Effector memory CD4-positive, alpha-beta T cell (primary cell): Measurements from ENCODE around the gene ATP8A2.

ENCODE experiments used
- DNase-seq, 3 donors: peaks; one replicate each; pipeline ENCODE4 v3.0.0-alpha.2; 2020
- H3K27ac ChIP-seq: 2 replicates; pipeline ENCODE4 v1.7.0; 2013; ENCODE audit warnings: mild to moderate bottlenecking, low read length, moderate library complexity; ENCODE audit not compliant: insufficient read depth, poor library complexity, severe bottlenecking
- H3K27me3 ChIP-seq: replicated peaks from 2 replicates; pipeline ENCODE4 v1.7.0; 2013; ENCODE audit warnings: mild to moderate bottlenecking, low read length; ENCODE audit not compliant: insufficient read depth, control insufficient read depth, poor library complexity, severe bottlenecking
- H3K36me3 ChIP-seq: 2 replicates; pipeline ENCODE4 v1.7.0; 2013; ENCODE audit warnings: mild to moderate bottlenecking, low read length, moderate library complexity; ENCODE audit not compliant: control insufficient read depth, insufficient read depth
- H3K4me1 ChIP-seq: 2 replicates; pipeline ENCODE4 v1.7.0; 2013; ENCODE audit warnings: low read length, mild to moderate bottlenecking; ENCODE audit not compliant: control insufficient read depth, insufficient read depth, poor library complexity, severe bottlenecking
- H3K4me3 ChIP-seq: 2 replicates; pipeline ENCODE4 v1.7.0; 2013; ENCODE audit warnings: low read length, low read depth, mild to moderate bottlenecking; ENCODE audit not compliant: insufficient read depth, poor library complexity, severe bottlenecking
- H3K9me3 ChIP-seq: 2 replicates; pipeline ENCODE4 v1.7.0; 2013; ENCODE audit warnings: mild to moderate bottlenecking, low read length, moderate library complexity; ENCODE audit not compliant: control insufficient read depth

The ATP8A2 gene

DNA sequence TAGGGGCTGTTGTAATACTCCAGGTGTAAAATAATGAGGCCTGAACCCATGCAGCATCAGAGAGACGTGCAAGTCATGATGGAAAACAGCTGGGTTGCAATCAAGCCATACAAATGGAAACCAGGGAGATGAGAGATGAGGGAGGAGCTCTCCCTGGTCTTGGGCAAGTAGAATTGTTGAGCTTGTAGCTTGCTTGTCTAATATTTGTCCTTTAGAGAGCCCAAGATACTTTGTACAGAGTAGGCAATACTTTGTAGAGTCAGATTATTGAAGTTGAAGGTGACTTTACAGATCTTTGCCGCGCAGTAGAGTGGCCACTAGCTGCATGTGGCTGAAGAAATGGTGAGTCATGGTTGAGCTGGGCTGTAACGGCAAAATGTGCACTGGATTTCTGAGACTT is 8.3 kb downstream of the ATP8A2 start:
- H3K36me3 ChIP-seq = no peaks in the 10 kb centered on the region
- peaks cover 2% of the 10 kb centered on the region for H3K4me1 ChIP-seq
- H3K9me3 ChIP-seq = no peaks in the 10 kb centered on the region
- no peak overlapping the region for H3K27ac ChIP-seq
- H3K4me3 ChIP-seq = no peak overlapping the region
- no peak for DNase-seq
- no peaks in the 10 kb centered on the region for H3K27me3 ChIP-seq

DNA sequence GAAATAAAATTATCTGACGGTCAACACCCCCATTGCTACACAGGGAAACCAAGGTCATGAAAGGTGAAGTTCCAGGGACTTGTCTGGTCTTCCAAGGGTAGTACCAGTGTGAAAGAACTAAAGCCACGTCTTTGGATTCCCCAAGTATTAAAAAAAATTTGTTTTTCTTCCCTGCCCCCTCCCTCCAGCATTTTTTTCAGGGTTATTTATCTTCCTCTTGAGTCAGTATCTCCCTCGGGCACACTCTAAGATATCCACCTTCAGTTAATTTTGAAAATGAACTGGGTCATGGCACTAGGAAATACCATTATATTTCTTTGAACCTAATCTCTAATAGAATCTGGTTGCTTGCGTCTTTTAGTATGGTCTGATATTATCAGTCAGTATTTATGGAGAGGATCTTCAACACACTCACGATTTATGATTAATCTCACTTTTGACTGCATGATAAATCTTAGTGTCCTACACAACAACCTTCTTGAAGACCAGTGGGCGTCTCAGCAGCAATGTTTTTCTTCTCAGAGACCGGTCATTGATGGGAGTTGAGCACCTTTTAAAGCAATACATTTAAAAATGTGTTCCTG is 9.1 kb downstream of the ATP8A2 start:
- no peaks in the 10 kb centered on the region for H3K36me3 ChIP-seq
- no peak overlapping the region for H3K27ac ChIP-seq
- H3K9me3 ChIP-seq = no peaks in the 10 kb centered on the region
- no peak for DNase-seq
- no peaks in the 10 kb centered on the region for H3K4me1 ChIP-seq
- no peak overlapping the region for H3K4me3 ChIP-seq
- no peaks in the 10 kb centered on the region for H3K27me3 ChIP-seq

- DNase-seq = no peak
- no peak overlapping the region for H3K4me3 ChIP-seq
- no peaks in the 10 kb centered on the region for H3K36me3 ChIP-seq
- no peak overlapping the region for H3K27ac ChIP-seq
- H3K27me3 ChIP-seq = no peaks in the 10 kb centered on the region
- H3K4me1 ChIP-seq = no peaks in the 10 kb centered on the region
- H3K9me3 ChIP-seq = no peaks in the 10 kb centered on the region
Measured at GRCh38 chr13:25384758-25385410, 13.1 kb downstream of the ATP8A2 start.

DNA sequence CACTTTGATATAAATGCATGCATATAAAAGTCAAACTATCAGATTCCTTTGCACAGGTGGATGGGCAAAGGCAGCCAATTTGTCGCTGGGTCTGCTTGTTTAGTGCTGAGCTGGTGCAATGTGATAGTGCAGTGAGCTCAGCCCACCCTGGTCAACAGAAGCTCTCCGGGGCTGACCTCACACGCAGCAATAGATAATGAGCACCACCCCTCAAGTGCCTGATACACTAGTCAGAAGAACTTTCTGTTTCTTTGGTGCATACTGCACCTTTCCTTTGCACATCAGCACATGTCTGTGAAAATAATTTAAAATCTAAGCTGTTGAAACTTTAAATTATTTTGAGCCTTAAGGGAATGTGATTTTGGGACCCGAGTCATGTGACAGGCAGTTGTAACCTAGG is 20.2 kb downstream of the ATP8A2 start:
- no peaks in the 10 kb centered on the region for H3K9me3 ChIP-seq
- H3K27ac ChIP-seq = no peak overlapping the region
- H3K36me3 ChIP-seq = no peaks in the 10 kb centered on the region
- no peak for DNase-seq
- H3K4me3 ChIP-seq = no peak overlapping the region
- H3K27me3 ChIP-seq = no peaks in the 10 kb centered on the region
- no peaks in the 10 kb centered on the region for H3K4me1 ChIP-seq

DNA sequence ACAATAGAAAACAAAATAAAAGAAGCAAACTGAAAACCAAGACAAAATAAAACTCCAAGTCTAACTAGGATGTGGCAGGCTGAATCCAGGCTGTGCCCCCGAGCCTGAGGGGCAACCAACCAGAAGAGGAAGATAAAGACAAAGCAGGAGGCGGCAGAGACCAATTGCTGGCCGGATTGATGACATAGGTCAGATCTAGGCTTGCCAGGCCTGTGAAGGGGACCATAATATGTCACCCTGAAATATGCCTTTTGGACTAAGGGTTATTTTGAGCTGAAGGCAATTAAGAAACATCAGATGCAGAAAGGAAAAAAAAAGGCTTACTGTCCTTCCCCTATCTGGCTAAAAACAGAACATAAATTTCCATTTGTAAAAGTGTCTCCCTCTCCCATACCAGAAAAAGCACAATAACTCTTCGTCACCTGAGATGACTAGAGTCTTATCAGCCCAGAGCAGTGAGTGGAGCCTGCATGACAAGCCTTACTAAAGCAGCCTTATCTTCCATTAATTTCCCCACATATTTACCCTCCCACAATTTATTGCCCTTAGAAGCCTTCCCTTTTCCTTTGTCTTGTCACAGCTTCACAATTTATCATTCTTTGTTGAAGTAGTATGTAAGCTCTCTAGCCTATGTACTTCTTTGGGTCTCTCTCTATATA is 22.8 kb downstream of the ATP8A2 start:
- no peaks in the 10 kb centered on the region for H3K36me3 ChIP-seq
- no peak overlapping the region for H3K27ac ChIP-seq
- DNase-seq = no peak
- no peaks in the 10 kb centered on the region for H3K9me3 ChIP-seq
- no peaks in the 10 kb centered on the region for H3K4me1 ChIP-seq
- no peak overlapping the region for H3K4me3 ChIP-seq
- H3K27me3 ChIP-seq = no peaks in the 10 kb centered on the region

DNA sequence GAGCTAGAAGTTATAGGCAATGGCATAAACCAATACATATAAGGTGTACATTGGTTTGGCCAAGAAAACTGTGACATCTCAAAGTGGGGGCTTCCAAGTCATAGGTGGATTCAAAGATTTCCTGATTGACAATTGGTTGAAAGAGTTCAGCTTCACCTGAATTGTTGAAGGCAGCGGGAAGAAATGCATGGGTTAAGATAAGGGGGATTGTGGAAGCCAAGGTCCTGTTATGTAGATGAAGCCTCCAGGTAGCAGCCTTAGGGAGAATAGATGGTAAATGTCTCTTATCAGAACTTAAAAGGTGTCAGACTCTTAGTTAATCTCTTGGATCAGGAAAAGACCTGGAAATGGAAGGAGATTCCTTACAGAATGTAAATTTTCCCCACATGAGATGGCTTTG is 26.0 kb downstream of the ATP8A2 start:
- Histone ChIP-seq H3K36me3 (no peaks in the 10 kb centered on the region), H3K4me1 (no peaks in the 10 kb centered on the region), H3K27me3 (no peaks in the 10 kb centered on the region), H3K4me3 (no peak overlapping the region), H3K27ac (no peak overlapping the region), H3K9me3 (no peaks in the 10 kb centered on the region)
- DNase-seq = no peak

DNA sequence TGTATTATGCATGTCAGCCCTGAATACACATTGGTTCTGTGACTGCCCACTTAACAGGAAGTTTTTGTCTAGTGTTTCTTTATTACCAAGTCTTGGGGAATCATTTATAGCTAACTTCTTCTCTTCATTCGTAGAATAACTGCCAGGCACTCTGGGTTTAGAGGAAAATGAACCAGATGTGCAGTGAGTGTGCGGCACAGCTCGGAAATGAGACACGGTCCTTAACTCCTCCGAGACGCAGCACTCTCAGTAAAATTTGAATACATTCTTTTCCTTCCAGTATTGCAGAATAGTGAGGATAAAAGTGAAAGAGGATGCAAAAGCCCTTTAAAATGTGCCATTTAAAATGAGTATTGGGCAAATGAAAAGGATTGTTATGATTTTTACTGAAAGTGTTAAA is 29.2 kb downstream of the ATP8A2 start:
- no peak overlapping the region for H3K4me3 ChIP-seq
- H3K27me3 ChIP-seq = no peaks in the 10 kb centered on the region
- H3K9me3 ChIP-seq = no peaks in the 10 kb centered on the region
- H3K36me3 ChIP-seq = no peaks in the 10 kb centered on the region
- H3K4me1 ChIP-seq = no peaks in the 10 kb centered on the region
- H3K27ac ChIP-seq = no peak overlapping the region
- no peak for DNase-seq

GRCh38 chr13:25401958-25402357 is 30.2 kb downstream of the ATP8A2 start:
- Histone ChIP-seq H3K36me3 (no peaks in the 10 kb centered on the region), H3K4me3 (no peak overlapping the region), H3K27me3 (no peaks in the 10 kb centered on the region), H3K4me1 (no peaks in the 10 kb centered on the region), H3K27ac (no peak overlapping the region), H3K9me3 (no peaks in the 10 kb centered on the region)
- no peak for DNase-seq

GRCh38 chr13:25406377-25406776 is 34.6 kb downstream of the ATP8A2 start:
- no peaks in the 10 kb centered on the region for H3K36me3 ChIP-seq
- no peak for DNase-seq
- no peak overlapping the region for H3K27ac ChIP-seq
- H3K9me3 ChIP-seq = no peaks in the 10 kb centered on the region
- H3K4me3 ChIP-seq = no peak overlapping the region
- H3K4me1 ChIP-seq = no peaks in the 10 kb centered on the region
- no peaks in the 10 kb centered on the region for H3K27me3 ChIP-seq

- Histone ChIP-seq H3K27ac (no peak overlapping the region), H3K4me1 (no peaks in the 10 kb centered on the region), H3K36me3 (no peaks in the 10 kb centered on the region), H3K4me3 (no peak overlapping the region), H3K27me3 (no peaks in the 10 kb centered on the region), H3K9me3 (no peaks in the 10 kb centered on the region)
- no peak for DNase-seq
Measured at GRCh38 chr13:25409938-25410337, 38.2 kb downstream of the ATP8A2 start.
